DND-41 (cell line): ENCODE results near the gene SMARCD2.

Experiments used
- EZH2 ChIP-seq: IDR thresholded peaks from 3 replicates; pipeline ENCODE4 v1.6.1; 2012; ENCODE audit warnings: borderline replicate concordance, low read depth, mild to moderate bottlenecking, moderate library complexity, low read length, inconsistent platforms; ENCODE audit not compliant: severe bottlenecking
- TF ChIP-seq, protein P1 (sequence below): IDR thresholded peaks from 2 replicates; pipeline ENCODE4 v1.5.1; 2012; ENCODE audit warnings: borderline replicate concordance, low read length, moderate library complexity, mild to moderate bottlenecking; ENCODE audit not compliant: poor library complexity, severe bottlenecking; ENCODE audit errors: extremely low read depth

GRCh38 chr17:63855185-63855584 is 12.7 kb upstream of the SMARCD2 start:
- TF ChIP-seq, protein P1, sequence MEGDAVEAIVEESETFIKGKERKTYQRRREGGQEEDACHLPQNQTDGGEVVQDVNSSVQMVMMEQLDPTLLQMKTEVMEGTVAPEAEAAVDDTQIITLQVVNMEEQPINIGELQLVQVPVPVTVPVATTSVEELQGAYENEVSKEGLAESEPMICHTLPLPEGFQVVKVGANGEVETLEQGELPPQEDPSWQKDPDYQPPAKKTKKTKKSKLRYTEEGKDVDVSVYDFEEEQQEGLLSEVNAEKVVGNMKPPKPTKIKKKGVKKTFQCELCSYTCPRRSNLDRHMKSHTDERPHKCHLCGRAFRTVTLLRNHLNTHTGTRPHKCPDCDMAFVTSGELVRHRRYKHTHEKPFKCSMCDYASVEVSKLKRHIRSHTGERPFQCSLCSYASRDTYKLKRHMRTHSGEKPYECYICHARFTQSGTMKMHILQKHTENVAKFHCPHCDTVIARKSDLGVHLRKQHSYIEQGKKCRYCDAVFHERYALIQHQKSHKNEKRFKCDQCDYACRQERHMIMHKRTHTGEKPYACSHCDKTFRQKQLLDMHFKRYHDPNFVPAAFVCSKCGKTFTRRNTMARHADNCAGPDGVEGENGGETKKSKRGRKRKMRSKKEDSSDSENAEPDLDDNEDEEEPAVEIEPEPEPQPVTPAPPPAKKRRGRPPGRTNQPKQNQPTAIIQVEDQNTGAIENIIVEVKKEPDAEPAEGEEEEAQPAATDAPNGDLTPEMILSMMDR, result no peak
- no peak for TF ChIP-seq EZH2
